ENCODE results near the gene SLC9A8.

DNA sequence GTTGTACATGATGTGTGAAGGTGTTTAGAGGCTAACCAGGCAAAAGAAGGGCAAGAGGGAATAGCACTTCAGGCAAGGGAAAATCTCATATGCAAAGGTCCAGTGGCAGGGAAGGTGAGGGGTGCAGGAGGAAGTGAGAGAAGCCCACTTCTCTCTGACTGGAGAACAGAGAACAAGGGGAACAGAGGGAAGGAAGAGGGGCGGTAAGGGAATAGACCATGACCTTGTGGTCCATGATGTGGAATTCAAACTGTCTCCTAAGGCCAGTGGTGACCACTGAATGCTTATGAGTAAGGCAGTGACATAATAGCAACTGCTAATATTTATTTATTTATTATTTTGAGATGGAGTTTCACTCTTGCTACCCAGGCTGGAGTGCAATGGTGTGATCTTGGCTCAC is 20.6 kb upstream of the SLC9A8 start:
- TF ChIP-seq, protein P1, sequence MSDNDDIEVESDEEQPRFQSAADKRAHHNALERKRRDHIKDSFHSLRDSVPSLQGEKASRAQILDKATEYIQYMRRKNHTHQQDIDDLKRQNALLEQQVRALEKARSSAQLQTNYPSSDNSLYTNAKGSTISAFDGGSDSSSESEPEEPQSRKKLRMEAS (CRISPR knock-in tag; IDR thresholded peaks at IDR 0.05) = no peak
- TF ChIP-seq TCF7 (CRISPR knock-in tag; IDR thresholded peaks at IDR 0.05; ENCODE audit: low read depth) (no peak), MYBL2 (CRISPR knock-in tag; IDR thresholded peaks at IDR 0.05) (no peak), GRHL2 (CRISPR knock-in tag; IDR thresholded peaks at IDR 0.05; ENCODE audit: insufficient replicate concordance, severe bottlenecking) (no peak), TP53 (CRISPR knock-in tag; IDR thresholded peaks at IDR 0.05) (no peak), ELF4 (CRISPR knock-in tag; IDR thresholded peaks at IDR 0.05; ENCODE audit: low read depth) (no peak), FOXJ3 (CRISPR knock-in tag; IDR thresholded peaks at IDR 0.05; ENCODE audit: borderline replicate concordance) (no peak), CREM (CRISPR knock-in tag; IDR thresholded peaks at IDR 0.05) (no peak), TEAD4 (CRISPR knock-in tag; IDR thresholded peaks at IDR 0.05) (no peak), CREB1 (CRISPR knock-in tag; IDR thresholded peaks at IDR 0.05) (no peak)
- TF ChIP-seq, protein P2, sequence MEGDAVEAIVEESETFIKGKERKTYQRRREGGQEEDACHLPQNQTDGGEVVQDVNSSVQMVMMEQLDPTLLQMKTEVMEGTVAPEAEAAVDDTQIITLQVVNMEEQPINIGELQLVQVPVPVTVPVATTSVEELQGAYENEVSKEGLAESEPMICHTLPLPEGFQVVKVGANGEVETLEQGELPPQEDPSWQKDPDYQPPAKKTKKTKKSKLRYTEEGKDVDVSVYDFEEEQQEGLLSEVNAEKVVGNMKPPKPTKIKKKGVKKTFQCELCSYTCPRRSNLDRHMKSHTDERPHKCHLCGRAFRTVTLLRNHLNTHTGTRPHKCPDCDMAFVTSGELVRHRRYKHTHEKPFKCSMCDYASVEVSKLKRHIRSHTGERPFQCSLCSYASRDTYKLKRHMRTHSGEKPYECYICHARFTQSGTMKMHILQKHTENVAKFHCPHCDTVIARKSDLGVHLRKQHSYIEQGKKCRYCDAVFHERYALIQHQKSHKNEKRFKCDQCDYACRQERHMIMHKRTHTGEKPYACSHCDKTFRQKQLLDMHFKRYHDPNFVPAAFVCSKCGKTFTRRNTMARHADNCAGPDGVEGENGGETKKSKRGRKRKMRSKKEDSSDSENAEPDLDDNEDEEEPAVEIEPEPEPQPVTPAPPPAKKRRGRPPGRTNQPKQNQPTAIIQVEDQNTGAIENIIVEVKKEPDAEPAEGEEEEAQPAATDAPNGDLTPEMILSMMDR (IDR thresholded peaks at IDR 0.05) = no peak
- TF ChIP-seq, protein P3, sequence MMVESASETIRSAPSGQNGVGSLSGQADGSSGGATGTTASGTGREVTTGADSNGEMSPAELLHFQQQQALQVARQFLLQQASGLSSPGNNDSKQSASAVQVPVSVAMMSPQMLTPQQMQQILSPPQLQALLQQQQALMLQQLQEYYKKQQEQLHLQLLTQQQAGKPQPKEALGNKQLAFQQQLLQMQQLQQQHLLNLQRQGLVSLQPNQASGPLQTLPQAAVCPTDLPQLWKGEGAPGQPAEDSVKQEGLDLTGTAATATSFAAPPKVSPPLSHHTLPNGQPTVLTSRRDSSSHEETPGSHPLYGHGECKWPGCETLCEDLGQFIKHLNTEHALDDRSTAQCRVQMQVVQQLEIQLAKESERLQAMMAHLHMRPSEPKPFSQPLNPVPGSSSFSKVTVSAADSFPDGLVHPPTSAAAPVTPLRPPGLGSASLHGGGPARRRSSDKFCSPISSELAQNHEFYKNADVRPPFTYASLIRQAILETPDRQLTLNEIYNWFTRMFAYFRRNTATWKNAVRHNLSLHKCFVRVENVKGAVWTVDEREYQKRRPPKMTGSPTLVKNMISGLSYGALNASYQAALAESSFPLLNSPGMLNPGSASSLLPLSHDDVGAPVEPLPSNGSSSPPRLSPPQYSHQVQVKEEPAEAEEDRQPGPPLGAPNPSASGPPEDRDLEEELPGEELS (CRISPR knock-in tag; IDR thresholded peaks at IDR 0.05) = no peak
- TF ChIP-seq, protein P4, sequence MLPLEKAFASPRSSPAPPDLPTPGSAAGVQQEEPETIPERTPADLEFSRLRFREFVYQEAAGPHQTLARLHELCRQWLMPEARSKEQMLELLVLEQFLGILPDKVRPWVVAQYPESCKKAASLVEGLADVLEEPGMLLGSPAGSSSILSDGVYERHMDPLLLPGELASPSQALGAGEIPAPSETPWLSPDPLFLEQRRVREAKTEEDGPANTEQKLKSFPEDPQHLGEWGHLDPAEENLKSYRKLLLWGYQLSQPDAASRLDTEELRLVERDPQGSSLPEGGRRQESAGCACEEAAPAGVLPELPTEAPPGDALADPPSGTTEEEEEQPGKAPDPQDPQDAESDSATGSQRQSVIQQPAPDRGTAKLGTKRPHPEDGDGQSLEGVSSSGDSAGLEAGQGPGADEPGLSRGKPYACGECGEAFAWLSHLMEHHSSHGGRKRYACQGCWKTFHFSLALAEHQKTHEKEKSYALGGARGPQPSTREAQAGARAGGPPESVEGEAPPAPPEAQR (CRISPR knock-in tag; IDR thresholded peaks at IDR 0.05) = no peak
